ENCODE data around the gene DAP. TPM values are rescaled to one million over a fixed set of nuclear protein-coding genes. Genes with fewer than 3 reads are reported as not detected.

Gene DAP
- total RNA-seq, 1 donor from 2014 or later, result 129 TPM

DNA sequence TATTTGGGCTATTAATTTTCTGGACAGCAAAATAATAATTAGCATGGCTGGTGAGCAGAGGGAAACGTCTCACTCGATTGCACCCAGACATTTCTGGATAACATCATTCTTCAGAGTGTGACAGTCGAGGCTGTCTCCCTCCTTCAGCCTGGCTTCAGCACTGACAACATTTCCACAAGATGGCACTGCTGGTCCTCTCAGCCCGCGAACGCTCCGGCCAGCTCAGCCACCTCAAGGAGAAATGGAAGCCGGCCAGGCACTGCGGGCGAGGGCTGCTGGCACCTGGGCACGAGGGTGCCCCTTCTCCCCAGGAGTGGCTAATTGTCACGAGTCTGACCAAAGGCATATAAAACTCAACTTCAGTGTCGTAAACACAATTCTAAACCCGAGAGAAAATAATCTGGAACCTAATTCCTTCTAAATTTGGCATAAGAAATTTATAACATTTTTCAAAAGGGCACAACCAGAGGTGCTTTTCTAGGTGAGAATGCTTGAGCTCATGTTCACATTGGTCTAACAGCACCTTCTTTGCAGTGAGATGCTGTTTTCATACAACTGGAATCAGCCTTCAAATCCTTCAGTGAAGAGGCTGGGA, 65.9 kb downstream of the DAP start:
- peak; percentile 76 for DNase-seq (ENCODE audit: low spot score)
- peak; percentile 96 for ATAC-seq

DNA sequence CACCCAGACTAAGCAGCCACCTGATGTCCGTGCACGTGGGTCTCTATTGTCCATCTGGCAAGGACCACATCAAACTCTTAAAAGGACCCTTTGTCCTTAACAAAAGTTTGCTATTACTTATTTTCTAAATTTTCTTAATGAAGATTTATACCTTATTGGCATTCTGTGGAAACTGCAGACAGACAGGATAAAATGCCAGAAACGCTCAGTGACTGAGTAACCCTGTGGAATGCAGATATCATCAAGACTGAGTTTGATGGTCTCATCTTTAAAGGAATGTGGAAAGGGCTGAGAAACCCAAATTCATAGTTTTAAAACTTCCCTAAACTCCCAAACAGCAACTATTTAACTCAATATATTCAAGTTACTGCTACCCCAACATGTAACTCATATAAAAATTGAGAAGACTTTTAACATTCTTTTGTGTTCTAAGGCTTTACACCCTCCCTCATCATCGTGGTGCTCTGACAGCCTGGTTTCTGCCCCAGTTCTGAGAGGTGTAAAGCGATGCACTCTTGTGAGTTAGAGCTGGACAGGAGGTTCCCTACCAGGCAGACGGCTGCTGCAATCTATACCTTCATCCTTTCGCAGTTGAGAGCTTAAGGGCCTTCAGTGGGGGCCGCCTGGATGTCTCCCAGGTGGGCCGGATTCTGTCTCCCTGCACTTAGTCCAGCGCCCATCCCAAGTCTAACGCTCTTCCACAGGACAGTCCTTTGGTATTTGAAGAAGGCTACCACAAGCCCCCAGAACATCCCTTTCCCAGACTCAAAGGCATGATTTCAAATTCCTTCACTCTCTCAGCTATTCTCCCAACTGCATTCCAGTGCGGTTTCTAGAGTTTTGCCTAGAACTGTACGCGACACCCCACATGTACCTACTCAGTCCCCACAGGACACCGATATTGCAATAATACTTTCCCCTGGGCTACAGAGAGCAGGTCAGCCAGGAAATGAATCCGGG, 68.9 kb downstream of the DAP start:
- no peak for ATAC-seq

DNA sequence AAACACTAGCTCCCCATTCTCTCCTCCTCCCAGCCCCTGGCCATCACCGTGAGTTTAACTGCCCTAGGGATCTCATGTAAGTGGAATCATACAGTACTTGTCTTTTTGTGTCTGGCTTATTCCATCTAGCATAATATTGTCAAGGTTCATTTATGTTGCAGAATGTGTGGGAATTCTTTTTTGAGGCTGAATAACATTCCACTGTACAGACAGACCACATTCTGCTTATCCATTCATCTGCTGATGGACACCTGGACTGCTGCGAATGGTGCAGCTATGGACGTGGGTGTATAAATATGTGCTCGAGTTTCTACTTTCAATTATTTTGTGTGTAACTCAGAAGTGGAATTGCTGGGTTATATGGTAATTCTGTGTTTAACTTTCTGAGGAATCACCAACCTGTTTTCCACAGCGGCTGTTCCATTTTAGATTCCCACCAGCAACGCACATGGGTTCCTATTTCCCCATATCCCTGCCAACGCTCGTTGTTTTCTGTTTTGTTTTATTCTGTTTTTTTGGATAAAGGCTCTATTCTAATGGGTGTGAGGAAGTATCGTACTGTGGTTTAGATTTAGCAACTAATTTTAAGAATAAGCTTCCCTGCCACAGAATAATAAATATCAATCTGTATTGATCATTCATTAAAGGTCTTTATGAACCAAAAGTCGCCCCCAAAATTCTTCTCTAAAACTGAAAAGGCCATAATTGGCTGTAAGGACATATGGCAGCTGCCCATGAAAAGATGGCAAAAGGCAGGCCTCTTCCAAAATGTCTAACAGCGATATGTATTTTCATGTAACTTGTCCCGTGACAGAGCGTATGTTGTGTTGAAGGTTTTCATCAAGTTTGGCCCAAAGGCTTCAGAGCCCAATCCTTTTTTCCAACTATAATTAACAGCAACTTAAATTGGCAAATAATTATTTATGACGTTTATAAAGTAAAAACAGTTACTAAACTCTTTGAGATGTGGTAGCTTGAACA, 70.3 kb downstream of the DAP start:
- ATAC-seq (no peak), DNase-seq (ENCODE audit: low spot score) (no peak)

More for the DNA sequence above, 68.9 kb downstream of the DAP start:
- DNase-seq (ENCODE audit: low spot score), result no peak

DNA sequence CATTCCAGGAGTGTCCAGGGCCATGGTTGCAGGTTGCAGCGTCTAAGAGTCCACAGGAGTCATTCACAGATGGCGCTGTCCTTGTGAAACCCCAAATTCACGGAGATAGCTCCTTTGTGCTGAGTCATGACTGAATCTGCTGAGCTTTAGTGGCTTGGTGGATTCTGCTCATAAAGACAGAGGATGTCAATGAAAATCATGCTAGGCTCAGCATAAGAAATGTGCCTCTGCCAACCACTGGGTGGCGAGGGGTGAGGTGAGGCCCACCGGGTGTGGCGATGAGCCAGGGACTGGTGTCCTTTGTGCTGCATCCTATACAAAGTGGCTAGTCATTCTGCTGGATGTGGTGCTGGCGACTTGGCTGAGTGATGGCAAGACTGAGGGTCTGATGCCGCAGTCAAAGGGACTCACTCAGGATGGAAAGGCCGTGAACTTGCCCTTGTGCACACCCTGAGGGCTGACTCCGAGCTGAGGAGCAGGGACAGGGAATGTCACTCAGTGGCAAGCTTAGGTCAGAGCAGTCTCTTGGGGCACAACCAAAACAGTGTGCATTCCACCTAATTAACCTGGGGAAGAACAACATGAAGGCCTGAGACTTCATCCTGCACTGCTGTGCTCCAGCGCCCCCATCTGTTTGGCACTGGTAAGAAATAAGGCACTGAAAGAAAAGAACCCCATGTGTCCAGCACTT, 71.5 kb downstream of the DAP start:
- no peak for DNase-seq (ENCODE audit: low spot score)
- ATAC-seq, result peak; percentile 65

DNA sequence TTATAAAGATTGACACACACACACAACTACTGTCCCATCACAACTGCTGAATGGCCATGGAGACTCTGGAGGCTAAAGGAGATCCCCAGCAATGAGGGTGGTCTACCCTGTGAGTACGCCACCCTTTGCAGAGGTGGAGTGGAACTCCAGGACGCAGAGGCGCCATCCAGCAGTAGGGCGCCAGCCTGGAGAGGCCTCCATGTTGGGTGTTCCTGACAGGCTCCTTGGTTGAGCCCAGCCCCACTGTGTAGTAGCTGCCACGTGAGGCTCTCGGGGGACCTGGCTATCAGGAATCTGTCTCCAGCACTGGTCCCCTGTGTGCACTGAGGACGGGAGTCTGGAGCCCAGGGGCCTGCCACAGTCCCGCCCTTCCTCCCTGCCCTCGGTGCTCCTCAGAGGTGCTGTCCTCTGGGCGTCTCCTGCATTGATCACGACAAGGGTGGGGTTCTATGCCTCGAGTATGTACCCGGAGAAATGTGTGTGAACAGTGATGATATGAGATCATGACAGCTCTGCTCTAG, 72.3 kb downstream of the DAP start:
- DNase-seq (ENCODE audit: low spot score) (no peak), ATAC-seq (peak; percentile 33)

DNA sequence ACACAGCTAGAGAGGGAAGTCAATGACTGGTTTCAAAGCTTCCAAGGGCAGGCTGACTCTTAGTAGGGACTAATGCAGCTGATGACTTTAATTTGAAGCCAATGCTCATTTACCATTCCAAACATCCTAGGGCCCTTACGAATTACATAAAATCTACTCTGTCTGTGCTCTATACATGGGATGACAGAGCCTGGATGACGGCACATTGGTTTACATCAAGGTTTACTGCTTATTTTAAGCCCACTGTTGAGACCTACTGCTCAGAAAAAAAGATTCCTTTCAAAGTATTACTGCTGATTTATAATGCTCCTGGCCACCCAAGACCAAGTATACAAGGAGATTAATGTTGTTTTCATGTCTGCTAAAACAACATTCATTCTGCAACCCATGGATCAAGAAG, 74.1 kb downstream of the DAP start:
- DNase-seq (ENCODE audit: low spot score), result no peak
- no peak for ATAC-seq

DNA sequence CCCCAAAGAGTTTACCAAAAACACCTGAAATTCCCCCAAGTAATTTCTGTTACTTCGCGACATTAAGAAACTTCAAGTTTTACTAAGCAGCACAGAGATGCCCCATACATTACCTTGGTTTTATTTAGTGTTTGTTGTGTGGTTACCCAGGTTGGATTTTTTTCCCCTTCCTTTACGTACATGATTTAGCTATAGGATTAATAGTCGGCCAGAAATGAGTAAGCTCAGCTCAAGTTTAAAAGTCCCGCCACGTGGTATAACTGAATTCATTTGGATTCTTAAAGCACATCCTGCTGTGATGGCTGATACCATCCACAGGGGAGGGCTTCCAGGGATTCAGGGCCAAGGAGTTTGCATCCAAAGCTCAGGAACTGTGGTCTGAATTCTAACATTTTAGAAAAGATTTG, 75.9 kb downstream of the DAP start:
- no peak for DNase-seq (ENCODE audit: low spot score)
- no peak for ATAC-seq

DNA sequence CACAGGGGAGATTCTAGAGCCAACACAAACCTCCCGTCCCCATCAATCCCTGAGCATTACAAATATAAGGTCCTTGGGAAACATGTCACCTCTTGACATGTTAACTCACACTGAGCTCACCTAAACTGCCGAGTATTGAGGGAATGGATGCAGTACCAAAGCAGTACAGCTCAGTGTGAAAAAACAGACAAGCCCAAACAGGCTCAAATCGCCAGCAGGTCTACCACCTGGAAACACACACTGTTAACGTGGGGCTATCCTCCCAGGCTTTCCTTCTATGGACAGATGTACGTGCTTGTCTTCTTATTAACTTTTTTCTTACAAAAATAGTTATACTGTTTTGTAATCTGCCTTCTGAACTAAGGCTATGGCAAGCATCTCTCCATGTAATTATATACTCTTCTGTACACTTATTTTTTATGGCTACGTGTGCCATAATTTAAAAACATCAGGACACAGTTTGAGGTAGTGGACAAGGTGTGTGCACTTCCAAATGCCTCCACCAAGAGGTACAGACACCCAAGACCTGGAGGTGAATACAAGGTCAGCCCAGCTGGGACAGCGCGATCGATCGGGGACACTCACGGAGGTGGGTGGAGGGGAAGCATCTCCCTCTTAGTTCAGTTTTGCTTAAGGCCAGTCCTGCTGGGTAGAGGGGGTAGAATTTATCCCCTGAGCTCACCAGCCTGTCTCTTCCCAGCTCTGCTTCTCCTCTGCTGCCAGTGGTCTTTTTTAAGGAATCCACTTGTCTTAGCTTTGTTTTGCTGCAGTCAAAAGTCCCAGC, 76.5 kb downstream of the DAP start:
- DNase-seq (ENCODE audit: low spot score) (no peak), ATAC-seq (no peak)

DNA sequence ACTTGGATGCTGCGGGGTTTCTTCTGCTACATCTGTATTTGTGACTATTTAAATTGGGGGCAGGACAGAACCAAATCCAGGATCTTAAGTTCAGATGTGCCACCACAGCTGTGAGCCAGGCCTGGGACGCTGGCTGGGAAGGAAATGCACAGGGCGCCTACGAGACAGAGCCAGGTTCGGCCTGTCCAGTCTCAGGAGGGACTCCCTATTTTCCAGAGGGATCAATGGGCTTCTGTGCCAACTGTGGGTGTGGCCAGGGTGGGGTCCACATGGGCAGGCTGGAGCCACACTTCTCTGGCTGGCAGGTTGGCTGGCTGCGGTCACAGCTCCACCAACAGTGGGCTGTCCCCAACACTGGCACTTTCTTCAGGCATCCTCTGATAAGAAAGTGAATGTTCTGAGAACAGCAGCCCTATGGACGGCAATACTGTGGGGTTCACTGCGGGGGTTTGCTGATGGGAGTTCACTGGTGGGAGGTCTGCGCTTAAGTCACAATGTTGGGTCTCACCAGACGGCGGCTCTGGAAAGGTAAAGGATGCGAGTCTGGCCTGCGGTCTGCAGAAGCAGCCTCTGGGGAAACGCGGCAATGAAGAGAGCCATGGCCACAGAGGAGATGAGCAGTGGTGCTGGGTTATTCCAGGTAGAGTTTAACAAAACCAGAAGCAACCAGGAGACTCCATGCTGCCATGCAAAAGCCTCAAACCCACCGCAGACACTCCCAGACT, 78.1 kb downstream of the DAP start:
- ATAC-seq, result no peak

DNA sequence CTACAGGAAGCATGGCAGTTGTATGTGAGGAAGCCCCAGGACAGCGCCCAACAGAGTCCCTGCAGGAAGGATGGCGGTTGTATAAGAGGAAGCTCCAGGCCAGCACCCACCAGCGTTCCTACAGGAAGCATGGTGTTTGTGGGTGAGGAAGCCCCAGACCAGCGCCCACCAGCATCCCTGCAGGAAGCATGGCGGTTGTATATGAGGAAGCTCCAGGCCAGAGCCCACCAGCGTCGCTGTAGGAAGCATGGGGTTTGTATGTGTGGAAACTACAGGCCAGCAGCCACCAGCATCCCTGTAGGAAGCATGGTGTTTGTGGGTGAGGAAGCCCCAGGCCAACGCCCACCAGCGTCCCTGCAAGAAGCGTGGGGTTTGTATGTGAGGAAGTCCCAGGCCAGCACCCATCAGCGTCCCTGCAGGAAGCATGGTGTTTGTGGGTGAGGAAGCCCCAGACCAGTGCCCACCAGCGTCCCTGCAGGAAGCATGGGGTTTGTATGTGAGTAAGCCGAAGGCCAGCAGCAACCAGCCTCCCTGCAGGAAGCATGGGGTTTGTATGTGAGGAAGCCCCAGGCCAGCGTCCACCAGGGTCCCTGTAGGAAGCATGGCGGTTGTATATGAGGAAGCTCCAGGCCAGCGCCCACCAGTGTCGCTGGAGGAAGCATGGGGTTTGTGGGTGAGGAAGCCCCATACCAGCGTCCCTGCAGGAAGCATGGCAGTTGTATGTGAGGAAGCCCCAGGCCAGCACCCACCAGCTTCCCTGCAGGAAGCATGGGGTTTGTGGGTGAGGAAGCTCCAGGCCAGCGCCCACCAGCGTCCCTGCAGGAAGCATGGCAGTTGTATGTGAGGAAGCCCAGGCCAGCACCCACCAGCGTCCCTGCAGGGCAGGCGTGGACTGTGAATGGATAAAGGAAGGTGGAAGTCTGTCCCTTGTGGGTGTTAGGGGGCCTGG, 79.0 kb downstream of the DAP start:
- DNase-seq (ENCODE audit: low spot score), result no peak
- ATAC-seq, result no peak

More for the DNA sequence above, 78.1 kb downstream of the DAP start:
- DNase-seq (ENCODE audit: low spot score), result peak; percentile 29

DNA sequence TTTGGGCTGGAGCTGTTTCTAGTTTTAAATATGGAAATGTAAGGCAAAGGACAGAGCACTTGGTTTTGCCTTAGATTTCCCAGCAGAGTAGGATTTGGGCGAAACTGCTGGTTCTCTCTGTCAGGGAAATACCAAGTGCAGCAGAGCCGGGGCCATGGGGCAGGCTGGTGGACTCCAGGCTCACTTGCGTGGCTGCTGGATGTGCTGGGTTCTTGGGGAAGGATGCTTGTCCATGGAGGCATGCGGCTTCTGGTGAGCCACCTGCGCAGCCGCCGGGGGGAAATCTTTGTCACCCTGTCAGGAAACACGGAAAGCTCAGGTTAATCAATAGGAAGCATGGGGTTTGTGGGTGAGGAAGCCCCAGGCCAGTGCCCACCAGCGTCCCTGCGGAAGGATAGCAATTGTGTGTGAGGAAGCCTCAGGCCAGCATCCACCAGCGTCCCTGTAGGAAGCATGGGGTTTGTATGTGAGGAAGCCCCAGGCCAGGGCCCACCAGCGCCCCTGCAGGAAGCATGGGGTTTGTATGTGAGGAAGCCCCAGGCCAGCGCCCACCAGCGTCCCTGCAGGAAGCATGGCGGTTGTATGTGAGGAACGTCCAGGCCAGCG, 80.1 kb downstream of the DAP start:
- no peak for DNase-seq (ENCODE audit: low spot score)
- no peak for ATAC-seq

DNA sequence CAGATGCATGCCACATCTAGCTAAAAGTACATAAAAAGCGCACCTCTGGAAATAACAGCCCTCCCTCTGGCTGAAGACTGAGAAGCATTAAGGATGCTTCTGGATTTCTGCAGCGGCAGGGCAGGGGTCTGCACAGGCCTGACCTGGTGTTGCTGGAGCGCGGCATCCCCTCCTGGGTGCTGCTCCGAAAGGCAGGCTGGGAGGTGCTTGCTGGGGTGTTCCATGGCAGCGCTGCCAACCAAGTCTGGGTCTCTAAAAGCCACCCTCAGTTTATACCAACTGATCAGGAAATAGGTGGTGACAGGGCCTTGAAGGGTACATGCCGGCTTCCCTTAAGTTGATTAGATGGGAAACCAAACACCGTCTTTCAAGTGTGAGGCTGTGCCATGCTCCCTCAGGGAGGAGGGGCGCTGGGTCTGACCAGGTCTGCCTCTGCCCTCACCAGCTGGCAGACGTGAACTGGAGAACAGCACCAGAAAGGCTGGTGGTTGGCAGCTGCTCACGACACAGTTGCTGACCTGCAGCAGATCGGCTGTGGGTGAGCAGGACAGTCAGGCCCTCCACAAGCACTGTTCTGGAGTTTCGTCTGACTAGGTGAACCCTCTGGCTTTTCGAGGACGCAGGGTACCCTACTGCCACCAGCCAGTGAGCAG, 81.6 kb downstream of the DAP start:
- ATAC-seq (no peak), DNase-seq (ENCODE audit: low spot score) (no peak)

DNA sequence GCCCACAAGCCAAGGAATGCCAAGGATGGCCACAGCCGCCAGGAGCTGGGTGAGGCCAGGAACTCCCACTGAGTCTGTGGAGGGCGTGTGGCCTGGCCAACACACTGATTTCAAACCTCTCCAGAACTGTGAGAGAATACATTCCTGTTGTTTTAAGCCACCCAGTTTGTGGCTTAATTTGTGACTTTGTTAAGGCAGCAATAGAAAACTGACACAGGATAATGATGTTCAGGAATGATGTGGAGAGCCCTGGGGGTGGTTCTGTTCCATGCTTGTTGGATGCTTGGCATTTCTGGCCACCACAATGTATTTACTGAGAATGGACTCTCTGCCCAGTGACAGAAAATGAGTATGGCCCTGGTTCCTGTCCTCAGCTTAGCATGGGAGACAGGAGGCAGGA, 82.8 kb downstream of the DAP start:
- ATAC-seq, result no peak
- no peak for DNase-seq (ENCODE audit: low spot score)

DNA sequence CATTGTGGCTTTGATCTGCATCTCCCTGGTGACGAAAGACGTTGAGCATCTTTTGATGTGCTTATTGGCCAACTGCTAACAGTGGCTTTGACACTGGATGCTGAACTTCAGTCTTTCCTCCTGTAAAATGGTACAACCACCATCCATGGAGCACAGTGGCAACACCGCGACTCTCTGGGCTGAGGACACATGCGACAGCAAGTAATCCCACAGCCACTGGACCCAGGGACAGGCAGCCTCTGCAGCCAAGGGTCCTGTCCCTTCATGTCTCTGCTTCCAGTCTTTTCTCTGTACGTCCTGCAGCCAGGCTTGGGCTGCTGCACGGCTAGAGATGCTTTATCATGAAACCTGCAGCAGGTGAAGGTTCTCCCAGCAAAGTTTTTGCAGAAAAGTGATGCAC, 83.5 kb downstream of the DAP start:
- no peak for ATAC-seq

DNA sequence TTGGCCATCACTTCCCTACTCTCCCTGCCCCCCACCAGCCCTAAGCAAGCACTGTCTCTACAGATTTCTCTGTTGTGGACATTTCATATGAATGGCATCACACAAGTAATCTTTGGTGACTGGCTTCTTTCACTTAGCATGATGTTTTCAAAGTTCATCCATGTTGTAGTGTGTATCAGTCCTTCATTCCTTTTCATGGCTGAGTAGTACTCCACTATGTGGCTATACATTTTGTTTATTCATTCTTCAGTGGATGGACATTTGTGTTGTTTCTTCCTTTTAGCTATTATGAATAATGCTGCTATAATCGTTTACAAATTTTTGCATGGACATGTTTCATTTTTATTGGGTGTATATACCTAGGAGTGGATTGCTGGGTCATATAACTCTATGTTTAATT, 84.1 kb downstream of the DAP start:
- DNase-seq (ENCODE audit: low spot score) (no peak), ATAC-seq (no peak)

More for the DNA sequence above, 83.5 kb downstream of the DAP start:
- DNase-seq (ENCODE audit: low spot score), result no peak

DNA sequence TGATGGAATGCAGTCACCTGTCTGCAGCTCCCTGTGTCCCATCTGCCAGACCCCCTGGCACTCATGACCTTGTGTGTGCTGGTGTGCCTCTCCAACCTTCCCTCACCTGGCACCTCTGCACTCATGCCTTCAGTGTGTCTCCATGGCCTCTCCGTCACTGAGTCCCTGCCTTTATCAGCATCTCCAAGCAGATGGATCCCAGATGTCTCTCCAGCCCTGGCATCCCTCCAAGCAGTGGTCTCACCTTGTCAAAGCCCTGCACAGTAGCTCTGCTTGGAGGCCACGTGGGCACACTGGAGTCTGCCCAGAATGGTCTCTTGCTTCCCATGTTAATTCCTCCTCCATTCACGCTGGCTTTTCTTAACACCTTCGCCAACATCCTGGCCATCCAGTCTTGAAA, 84.8 kb downstream of the DAP start:
- DNase-seq (ENCODE audit: low spot score), result no peak
- ATAC-seq, result no peak

All from left lobe of liver (tissue), 2 donors.